Measurements from ENCODE around the gene SLC7A6. TPM values are rescaled to one million over a fixed set of nuclear protein-coding genes. Genes with fewer than 3 reads are reported as not detected.

SLC7A6 gene
- total RNA-seq, 1 donor from 2014 or later = 18.1 TPM

DNA sequence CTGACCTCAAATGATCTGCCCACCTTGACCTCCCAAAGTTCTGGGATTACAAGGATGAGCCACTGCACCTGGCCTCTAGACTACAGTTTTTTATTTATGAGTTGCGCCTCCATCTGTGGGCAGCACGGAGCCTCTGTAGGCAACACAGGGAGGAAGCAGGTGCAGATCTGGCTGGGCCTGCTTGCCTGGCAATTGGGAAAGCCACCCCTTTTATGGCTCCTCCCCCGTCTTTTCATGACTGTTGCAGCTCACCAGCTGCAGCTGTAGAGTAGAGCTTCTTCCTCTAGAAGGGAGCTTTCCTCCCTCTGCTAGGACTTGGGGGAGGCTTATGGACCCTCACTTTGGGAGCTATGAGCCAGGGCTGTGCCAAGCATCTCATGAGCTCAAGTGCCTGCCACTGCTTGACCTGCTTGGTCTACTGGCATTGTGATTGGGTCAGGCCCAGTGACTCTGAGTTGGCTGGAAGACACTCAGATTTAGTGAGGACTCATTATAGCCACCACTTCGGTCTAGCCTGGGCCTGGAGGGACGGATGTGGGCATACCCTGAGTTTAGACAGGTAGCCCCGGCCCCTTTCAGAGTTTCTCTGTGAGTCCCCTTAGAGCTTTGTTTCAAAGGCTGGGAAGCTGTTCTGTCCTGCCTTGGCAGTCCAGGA lies 6.9 kb upstream of the SLC7A6 start:
- DNase-seq = no peak

DNA sequence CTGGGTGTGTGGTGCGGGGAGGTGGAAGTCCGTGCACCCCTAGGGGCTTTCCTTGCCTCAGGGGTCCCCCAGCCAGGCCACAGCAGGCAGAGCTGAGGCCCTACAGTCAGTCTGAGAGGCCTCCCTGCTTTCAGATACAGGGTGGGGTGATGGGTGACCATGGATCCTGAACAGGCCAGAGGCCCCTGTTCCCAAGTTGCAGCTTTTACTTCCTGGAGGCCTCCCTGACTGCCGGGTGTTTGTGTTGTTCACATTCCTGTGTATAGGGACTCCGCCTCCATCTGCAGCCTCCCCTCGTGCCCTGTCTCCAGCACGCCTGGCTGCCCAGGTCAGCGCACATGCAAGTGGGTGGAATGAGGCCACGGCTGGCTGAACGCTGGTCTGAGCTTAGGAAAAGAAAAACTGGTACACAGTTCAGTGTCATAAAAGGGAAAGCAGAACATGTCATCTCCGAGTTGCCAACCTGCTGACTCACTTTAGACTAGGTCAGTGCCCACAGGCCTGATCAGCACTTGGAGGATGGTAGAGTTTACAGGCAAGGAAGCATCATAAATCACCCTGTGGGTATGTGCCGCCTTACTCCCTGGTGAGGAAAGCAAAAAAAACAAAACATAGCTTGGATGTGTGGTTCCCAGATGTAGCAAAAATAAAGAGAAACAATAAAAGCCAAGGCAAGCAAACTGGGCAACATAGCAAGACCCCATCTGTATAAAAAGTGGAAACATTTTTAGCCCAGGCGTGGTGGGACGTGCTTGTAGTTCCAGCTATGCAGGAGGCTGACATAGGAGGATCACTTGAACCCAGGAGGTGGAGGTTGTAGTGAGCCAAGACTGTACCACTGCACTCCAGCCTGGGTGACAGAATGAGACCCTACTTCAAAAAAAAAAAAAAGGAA lies 6.2 kb upstream of the SLC7A6 start:
- DNase-seq = no peak

DNA sequence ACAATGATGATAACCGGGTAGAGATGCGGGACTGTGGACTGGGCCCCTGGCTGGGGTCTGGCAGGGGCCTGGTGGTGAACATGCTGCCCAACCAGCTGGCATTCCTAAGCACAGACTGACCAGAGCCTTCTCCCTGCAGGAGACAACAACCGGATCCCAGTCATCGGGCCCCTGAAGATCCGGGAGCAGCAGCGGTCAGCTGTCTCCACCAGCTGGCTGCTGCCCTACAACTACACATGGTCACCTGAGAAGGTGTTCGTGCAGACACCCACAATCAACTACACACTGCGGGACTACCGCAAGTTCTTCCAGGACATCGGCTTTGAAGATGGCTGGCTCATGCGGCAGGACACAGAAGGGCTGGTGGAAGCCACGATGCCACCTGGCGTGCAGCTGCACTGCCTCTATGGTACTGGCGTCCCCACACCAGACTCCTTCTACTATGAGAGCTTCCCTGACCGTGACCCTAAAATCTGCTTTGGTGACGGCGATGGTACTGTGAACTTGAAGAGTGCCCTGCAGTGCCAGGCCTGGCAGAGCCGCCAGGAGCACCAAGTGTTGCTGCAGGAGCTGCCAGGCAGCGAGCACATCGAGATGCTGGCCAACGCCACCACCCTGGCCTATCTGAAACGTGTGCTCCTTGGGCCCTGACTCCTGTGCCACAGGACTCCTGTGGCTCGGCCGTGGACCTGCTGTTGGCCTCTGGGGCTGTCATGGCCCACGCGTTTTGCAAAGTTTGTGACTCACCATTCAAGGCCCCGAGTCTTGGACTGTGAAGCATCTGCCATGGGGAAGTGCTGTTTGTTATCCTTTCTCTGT lies 5.1 kb upstream of the SLC7A6 start:
- DNase-seq = no peak

DNA sequence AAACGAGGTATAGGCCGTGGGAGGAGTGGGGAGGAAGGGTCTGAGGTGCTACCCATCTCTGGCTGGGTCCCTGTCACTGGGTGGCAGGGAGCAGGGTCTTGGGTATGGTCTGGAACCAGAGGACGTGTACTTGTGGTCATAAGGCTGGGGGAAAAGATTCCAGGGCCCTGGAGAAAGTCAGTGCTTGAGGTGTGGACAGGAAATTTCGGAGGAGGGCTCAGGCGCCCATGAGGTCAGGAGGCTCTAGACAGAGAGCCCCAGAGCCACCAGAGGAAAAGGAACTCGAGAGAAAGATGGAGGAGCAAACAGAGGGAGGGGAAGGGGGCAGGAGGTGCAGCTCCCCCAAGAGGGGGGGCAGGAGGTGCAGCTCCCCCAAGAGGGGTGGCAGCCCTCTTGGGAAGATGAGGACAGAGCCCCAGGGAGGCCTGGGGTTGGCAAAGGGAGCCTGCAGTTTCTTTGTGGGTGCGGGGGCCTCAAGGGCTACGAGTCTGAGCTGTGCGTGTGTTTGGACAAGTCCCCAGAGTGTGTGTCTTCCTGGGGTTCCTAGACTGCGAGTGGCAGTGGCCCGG lies 683 bp upstream of the SLC7A6 start:
- no peak for DNase-seq

DNA sequence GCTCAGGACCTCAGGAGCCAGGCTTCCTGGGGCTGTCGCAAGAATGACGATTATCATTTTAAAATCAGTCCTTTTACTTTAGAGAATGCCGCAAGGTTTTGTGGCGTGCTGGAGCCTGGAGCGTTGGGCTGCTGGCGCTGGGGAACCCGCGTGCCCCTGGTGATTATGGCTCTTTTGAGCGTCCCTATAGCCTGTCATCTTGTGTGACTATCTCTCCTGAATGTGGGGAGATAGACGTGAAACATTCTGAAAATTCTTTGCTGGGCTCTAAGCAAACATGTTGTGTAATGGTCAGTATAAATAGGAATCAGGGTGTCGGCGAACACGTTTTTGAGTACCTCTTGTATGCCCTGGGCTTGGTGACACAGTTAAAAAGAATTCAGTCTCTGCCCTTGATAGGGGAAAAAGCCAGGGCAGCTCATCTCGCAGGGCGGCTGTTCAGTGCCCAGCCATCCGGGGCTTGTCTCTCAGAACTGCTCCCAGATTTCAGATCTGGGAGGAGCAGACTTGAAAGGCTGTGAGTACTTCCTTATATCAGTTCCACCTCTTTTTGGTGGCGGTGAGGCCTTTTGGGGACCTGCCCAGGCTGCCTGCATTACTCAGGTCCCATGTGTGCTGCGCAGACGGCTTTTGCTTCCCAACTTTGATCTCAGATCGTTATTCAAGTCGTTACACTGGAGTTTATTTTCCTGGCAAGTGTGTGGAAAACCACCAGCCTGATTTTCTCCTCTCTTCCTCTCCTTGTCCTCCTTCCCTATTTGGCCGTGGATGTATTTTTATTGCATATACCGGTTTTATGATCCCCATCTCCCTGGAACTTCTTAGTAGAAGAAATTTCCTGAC lies 973 bp downstream of the SLC7A6 start:
- no peak for DNase-seq

DNA sequence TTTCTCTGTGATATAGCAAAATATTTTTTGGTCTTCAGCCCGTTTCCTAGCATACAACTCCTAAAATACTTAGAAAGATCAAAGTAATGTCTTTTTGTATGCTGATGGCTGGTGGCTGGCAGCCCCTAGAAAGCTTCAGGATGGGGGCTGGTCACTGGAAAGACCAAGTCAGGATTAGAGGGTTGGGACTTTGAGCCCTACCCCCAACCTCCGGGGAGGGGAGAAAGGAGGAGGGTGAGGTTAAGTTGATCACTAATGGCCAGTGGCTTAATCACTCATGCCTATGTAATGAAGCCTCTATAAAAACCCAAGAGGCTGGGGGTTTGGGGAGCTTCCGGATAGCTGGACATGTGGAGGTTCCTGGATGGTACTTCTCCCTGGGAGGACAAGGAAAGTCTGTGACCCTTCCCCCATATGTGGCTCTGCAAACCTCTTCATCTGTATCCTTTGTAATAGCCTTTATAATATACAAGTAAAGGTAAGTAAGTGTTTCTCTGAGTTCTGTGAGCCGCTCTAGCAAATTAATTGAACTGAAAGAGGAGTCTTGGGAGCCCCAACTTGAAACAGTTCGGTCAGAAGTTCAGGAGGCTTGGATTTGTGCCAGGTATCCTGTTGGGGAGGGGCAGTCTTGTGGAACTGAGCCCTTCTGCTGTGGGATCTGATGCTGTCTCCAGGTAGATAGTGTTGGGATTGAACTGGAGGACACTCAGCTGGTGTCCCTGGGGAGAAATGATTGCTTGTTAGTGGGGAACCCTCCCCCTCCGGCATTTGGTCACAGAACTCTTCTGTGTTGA lies 3.5 kb downstream of the SLC7A6 start:
- no peak for DNase-seq

DNA sequence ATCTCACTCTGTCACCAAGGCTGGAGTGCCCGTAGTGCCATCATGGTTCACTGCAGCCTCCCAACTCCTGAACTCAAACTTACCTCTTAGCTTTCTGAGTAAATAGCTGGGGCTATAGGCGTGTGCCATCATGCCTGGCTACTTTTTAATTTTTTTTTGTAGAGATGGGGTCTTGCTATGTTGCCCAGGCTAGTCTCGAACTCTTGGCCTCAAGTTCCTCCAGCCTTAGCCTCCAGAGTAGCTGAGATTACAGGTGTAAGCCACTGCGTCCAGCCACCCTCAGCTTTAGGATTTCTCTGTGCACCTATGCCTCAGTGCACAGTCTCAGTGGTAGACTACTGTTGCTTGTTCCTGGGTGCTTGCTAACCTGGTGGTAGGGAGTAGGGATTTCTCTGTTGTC lies 5.5 kb downstream of the SLC7A6 start:
- no peak for DNase-seq

DNA sequence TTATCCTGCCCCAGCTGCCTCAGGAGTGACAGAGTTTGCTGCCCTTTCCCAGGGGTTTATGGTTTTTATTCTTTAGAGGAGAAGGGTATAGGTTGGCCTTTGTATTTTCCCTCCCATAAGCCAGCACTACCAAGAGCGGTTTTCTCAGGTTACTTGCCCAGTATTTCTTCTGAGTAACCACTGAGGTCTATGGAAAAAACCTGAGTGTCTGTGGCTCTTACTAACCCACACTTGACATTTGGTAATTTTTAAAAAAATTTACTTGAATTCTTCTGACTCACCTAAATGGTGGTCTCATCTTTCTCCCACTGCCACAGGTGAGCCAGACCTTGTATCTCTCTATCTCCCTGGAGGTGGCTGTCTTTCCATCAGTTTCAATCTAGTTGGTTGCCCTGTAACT lies 6.0 kb downstream of the SLC7A6 start:
- DNase-seq = no peak

DNA sequence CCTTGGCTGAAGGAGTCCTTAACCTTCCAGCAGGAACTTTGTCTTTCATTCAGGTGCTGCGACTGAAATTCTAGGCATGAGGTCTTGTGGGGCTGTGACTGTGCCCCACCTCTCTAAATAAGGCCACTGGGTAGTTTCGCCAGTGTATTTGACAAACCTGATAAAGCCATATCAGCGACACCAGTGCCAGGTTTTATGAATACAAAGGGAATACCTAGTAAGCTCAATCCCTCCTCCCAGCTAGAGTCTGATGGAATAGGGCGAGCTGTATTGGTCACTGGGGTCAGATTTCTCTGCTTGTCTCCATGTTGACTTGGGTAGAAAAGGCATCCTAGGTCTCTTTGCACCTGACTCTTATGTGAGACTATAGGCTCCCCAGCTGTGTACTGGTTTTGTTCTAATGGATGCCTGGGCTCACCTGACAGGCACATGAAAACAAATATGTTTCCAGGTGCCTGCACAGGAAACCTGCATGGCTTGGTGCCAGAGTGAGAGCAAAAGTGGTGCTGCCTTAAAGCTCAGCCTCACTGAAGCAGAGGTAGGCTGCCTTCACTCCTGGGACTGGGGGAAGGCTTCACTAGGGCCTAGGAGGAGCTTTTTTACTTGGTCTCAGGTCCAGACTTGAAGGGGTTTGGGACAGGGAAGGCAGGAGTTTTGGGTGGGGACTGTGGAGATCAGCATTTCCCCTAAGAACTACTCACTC lies 8.3 kb downstream of the SLC7A6 start:
- DNase-seq = no peak

DNA sequence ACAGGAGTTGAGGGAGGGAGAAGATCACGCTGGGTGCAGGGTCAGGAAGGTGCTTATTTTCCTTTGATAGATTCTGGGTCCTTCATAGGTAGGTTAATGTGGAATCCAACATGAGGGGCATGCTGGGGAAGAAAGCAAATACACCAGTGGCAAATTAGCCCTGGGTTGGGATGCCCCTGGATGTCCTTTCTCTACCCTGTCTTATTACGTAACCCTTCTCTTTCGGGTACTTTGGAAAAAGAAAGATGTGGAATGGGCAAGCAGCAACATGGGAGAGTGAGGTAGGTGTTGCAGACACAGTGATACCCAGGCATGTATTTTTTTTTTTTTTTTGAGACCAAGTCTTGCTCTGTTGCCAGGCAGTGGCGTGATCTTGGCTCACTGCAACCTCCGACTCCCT lies 9.1 kb downstream of the SLC7A6 start:
- no peak for DNase-seq

DNA sequence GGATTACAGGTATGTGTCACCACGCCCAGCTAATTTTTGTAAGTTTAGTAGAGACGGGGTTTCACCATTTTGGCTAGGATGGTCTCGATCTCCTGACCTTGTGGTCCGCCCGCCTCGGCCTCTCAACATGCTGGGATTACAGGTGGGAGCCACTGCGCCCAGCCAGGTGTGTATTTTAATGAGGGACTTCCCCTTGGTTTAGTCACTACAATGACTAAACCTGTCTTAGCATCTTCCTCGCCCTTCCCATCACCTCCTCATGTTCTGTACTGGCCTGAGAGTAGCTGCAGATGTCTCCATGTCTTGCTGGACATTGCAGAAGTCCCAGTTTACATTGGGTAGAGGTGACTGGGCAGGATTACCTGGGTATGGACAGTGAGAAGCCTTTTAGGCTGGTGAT lies 9.6 kb downstream of the SLC7A6 start:
- DNase-seq = no peak

DNA sequence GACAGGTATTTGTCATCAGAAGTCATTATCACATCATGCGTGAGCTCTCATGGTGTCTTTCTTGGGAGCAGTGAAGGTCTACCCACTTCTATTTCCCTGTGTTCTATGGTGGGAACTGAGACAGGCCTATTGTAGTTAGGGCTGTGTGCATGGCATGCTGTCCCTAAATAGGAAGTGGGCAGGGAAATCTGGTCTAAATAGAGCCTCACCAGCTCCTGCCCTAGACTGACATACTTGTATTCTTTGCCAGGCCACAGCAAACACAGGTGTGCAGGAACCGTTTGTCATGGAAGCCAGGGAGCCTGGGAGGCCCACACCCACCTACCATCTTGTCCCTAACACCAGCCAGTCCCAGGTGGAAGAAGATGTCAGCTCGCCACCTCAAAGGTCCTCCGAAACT lies 10.1 kb downstream of the SLC7A6 start:
- no peak for DNase-seq

DNA sequence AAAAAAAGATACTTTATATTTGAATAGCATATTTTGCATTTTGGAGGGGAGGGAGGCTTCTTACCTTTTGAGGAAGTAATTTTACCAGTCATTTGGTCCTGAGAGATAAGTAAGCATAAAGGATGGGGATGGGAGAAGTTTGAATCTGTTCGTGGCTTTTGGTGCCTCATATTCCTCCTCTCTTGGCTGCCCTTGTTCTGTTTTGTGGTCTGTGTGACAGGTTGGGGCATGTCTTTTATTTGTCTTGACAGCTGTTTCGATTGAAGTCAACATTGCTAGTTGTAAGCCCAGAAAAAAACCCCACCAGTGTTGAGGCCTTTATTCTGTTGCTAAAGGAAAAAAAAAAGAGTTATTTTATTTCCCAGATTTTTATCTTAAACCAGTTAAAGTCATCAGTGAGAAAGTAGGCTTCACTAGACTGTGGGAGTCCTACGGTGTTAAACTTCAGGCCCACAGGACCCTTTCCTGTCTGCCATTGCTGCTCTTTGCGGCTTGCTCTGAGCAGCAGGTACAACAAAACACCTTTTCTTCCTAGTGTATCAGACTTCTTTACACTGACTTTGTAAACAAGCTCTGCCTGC lies 11.4 kb downstream of the SLC7A6 start:
- DNase-seq = no peak

DNA sequence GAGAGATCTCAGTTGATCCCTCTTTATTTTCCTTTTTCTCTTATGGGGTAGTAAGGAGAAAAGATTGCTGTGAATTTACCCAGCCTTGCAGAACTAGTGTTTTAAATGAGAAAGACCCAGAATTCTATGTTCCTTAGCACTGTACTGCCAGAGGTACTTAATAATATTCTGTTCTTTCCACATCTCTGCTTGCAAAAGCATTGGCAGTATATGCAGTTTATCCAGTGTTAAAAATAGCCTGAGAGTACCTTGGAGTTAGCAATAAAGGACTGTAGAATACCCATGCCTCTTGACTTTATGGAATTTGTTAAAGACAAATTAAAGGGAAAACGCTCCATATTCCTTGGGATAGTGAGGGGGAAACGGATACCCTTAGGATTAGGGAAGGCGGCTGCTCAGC lies 11.9 kb downstream of the SLC7A6 start:
- DNase-seq = no peak

DNA sequence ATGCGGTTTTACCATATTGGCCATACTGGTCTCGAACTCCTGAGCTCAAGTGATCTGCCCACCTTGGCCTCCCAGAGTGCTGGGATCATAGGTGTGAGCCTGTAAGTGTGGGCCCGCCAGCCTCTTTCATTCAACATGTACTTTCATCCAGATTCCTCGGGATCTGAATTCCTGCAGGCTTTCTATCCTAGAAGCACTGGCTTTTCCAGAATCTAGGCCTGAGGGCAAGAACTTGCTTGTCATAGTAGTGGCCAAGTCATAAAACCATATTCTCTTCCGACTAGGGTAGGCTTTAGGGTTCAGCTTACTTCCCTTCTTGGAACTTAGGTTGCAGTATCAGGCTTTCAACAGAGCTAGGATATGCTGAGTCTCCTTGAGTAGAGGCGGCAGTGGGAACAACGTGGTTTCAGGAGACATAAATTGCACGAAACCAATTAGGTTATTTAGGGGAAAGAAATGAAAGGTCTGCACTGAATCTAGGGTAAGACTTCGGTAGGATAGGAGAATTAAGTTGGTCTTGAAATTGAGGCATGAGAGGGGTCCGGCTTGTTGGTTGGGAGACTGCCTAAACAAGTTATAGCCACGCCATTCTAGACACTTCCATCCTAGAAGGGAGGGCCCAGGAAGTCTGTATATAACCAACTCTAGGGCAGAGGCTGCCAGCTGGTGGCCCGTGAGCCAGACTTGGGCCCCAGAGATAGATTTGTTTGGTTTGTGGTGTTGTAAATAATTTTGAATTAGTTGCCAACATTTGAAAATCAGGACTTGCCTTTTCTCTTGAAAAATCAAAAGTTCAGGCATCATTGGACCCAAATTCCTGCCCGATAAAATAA lies 15.6 kb downstream of the SLC7A6 start:
- no peak for DNase-seq

DNA sequence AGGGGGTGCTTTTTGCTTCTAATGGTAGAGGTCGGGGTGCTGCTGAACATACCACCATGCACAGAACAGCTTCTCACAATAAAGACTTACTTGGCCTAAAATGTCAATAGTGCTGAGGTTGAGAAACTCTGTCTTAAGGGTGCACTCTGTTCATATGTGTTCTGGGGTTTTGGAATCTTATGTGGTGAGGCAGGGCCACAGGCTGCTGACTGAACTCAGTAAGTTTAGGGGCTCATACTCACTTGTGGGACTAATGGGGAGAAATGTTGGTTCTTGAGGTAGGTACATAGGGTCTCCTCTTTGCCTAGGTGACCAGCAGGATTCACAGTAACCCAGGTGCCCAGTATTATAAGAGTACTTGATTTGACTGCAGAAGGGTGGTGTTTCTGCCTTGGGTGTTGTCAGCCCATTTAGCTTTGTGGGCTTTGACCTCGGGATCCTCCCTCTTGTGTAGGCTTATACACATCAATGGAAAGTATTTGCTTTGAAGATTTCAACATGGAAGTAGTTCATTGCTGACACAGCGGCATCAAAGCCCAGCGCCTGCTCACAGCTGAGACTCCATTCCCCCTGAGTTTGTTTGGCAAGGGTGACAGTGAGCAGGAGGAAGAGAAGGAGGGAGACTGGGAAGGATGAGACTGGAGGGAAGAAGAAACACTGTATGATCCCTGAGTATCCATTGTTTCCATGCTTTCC lies 17.2 kb downstream of the SLC7A6 start:
- DNase-seq = no peak

DNA sequence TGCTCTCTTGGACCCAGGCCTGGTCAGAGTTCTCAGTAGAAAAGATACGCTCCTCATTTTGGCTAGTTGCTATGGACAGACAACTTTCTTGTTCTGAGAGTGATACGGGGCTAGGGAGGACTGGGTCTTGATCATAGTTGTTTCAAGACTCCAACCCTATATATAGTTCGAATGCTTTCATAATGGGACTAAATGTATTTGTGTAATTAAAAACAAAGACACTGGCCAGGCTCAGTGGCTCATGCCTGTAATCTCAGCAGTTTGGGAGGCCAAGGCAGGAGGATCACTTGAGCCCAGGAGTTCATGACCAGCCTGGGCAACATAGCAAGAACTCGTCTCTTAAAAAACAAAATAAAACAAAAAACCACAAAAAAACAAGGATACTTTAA lies 17.7 kb downstream of the SLC7A6 start:
- DNase-seq = no peak

DNA sequence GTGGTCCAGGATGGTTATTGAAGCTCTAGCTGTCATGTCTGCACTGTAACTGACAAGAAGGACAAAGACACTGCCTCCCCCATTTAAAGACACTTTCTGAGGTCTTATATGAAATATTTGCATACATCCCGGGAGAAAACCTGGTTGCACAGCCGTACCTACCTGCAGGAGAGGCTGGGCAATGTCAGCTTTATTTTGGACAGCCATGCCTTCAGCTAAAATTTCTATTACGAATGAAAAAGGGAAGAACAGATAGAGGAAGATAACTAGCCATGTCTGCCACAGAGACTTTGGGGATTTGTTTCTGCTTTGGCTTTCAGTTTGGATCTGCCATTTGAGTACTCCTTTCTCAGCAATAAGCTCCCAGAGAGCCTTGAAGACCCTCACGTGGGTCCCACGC lies 19.0 kb downstream of the SLC7A6 start:
- DNase-seq = no peak
